RWPE2 (cell line): ENCODE data around the gene TNS3.

Experiments used
- ATAC-seq: fragments of 200-7000 bp; cut with Tn5 transposase; 3 replicates; pipeline ENCODE4 v1.9.1; 2021; ENCODE audit warnings: low read depth
- DNase-seq: peaks from one replicate; pipeline ENCODE4 v3.0.0-alpha.2; 2020; ENCODE audit warnings: low spot score
- H3K27ac ChIP-seq: fragments of 450-650 bp; 2 replicates; pipeline ENCODE4 v1.5.1; 2017; ENCODE audit warnings: mild to moderate bottlenecking; ENCODE audit not compliant: poor library complexity, severe bottlenecking
- H3K27me3 ChIP-seq: fragments of 250-450 bp; sonication (Bioruptor Pico); 2 replicates; pipeline ENCODE4 v1.5.1; 2021; ENCODE audit warnings: mild to moderate bottlenecking, moderate library complexity; ENCODE audit not compliant: insufficient read depth, poor library complexity, severe bottlenecking
- H3K36me3 ChIP-seq: fragments of 250-450 bp; sonication (Bioruptor Pico); 2 replicates; pipeline ENCODE4 v1.5.1; 2020; ENCODE audit warnings: low read depth, mild to moderate bottlenecking, moderate library complexity
- H3K4me1 ChIP-seq: fragments of 250-450 bp; sonication (Bioruptor Pico); 2 replicates; pipeline ENCODE4 v1.5.1; 2021; ENCODE audit warnings: mild to moderate bottlenecking, moderate library complexity; ENCODE audit not compliant: insufficient read depth, poor library complexity, severe bottlenecking
- H3K4me3 ChIP-seq: fragments of 250-450 bp; sonication (Bioruptor Pico); 2 replicates; pipeline ENCODE4 v1.5.1; 2021; ENCODE audit warnings: mild to moderate bottlenecking, moderate library complexity; ENCODE audit not compliant: severe bottlenecking
- H3K9me3 ChIP-seq: fragments of 250-450 bp; sonication (Bioruptor Pico); 2 replicates; pipeline ENCODE4 v1.5.1; 2021; ENCODE audit warnings: mild to moderate bottlenecking, moderate library complexity; ENCODE audit not compliant: severe bottlenecking
- CTCF ChIP-seq: fragments of 450-650 bp; IDR thresholded peaks from one replicate; pipeline ENCODE4 v1.5.1; 2017; ENCODE audit warnings: mild to moderate bottlenecking, moderate library complexity; ENCODE audit not compliant: poor library complexity, severe bottlenecking

Gene TNS3

GRCh38 chr7:47479821-47480575, 101.9 kb downstream of the TNS3 start:
- ATAC-seq (no peak), DNase-seq (peak; percentile 34)
- H3K9me3 ChIP-seq: no peaks in the 10 kb centered on the region
- no peaks in the 10 kb centered on the region for H3K27me3 ChIP-seq
- H3K4me3 ChIP-seq: no peak overlapping the region
- peaks cover 10% of the 10 kb centered on the region for H3K36me3 ChIP-seq
- peaks cover 28% of the 10 kb centered on the region for H3K4me1 ChIP-seq
- no peak overlapping the region for H3K27ac ChIP-seq
- TF ChIP-seq CTCF: no peak

GRCh38 chr7:47478926-47479711, 102.8 kb downstream of the TNS3 start:
- H3K36me3 ChIP-seq: peaks cover 10% of the 10 kb centered on the region
- ATAC-seq (no peak), DNase-seq (peak; percentile 32)
- no peaks in the 10 kb centered on the region for H3K9me3 ChIP-seq
- no peaks in the 10 kb centered on the region for H3K27me3 ChIP-seq
- no peak overlapping the region for H3K4me3 ChIP-seq
- no peak overlapping the region for H3K27ac ChIP-seq
- no peak for TF ChIP-seq CTCF
- peaks cover 33% of the 10 kb centered on the region for H3K4me1 ChIP-seq

GRCh38 chr7:47478017-47478344, 103.9 kb downstream of the TNS3 start:
- no peak overlapping the region for H3K27ac ChIP-seq

GRCh38 chr7:47477191-47478016, 104.5 kb downstream of the TNS3 start:
- Histone ChIP-seq H3K9me3 (no peaks in the 10 kb centered on the region), H3K36me3 (peaks cover 10% of the 10 kb centered on the region), H3K4me3 (no peak overlapping the region), H3K27ac (no peak overlapping the region), H3K27me3 (no peaks in the 10 kb centered on the region), H3K4me1 (peaks cover 29% of the 10 kb centered on the region)
- DNase-seq (peak; percentile 27), ATAC-seq (no peak)
- TF ChIP-seq CTCF: no peak

More at GRCh38 chr7:47478017-47478344, 103.9 kb downstream of the TNS3 start:
- H3K27me3 ChIP-seq: no peaks in the 10 kb centered on the region
- peaks cover 33% of the 10 kb centered on the region for H3K4me1 ChIP-seq
- TF ChIP-seq CTCF: no peak
- ATAC-seq: no peak
- H3K4me3 ChIP-seq: no peak overlapping the region
- no peaks in the 10 kb centered on the region for H3K9me3 ChIP-seq
- DNase-seq: peak; percentile 32
- peaks cover 10% of the 10 kb centered on the region for H3K36me3 ChIP-seq
